GM19397 (cell line): ENCODE data around the gene EIF3J.
"Not testable (repeated sequence)": the region's sequence is repeated elsewhere in the genome, so short reads cannot be mapped to it uniquely, and the experiment has no call there.

Source experiments
- ATAC-seq: cut with Tn5 transposase; IDR thresholded peaks from one replicate; pipeline ENCODE4 v1.9.1; 2021; ENCODE audit warnings: mild to moderate bottlenecking, moderate library complexity; ENCODE audit not compliant: unreplicated experiment

Gene EIF3J

GRCh38 chr15:44541282-44541958, 4.5 kb downstream of the EIF3J start:
- ATAC-seq, result no peak

GRCh38 chr15:44542596-44542995, 5.6 kb downstream of the EIF3J start:
- ATAC-seq, result no peak

GRCh38 chr15:44544745-44545144, 7.8 kb downstream of the EIF3J start:
- not testable (repeated sequence) for ATAC-seq

GRCh38 chr15:44545913-44546802, 9.2 kb downstream of the EIF3J start:
- peak; percentile 58 for ATAC-seq

- not testable (repeated sequence) for ATAC-seq
Measured at GRCh38 chr15:44549152-44549551, 12.2 kb downstream of the EIF3J start.

- ATAC-seq, result no peak
Measured at GRCh38 chr15:44550256-44550655, 13.3 kb downstream of the EIF3J start.

- no peak for ATAC-seq
Measured at GRCh38 chr15:44550734-44551133, 13.8 kb downstream of the EIF3J start.

- no peak for ATAC-seq
Measured at GRCh38 chr15:44554934-44555723, 18.2 kb downstream of the EIF3J start.

GRCh38 chr15:44560926-44561325, 24.0 kb downstream of the EIF3J start:
- not testable (repeated sequence) for ATAC-seq

GRCh38 chr15:44565387-44566154, 28.6 kb downstream of the EIF3J start:
- ATAC-seq, result no peak

- no peak for ATAC-seq
Measured at GRCh38 chr15:44566155-44566540, 29.2 kb downstream of the EIF3J start.

- ATAC-seq, result no peak
Measured at GRCh38 chr15:44568338-44568737, 31.4 kb downstream of the EIF3J start.

GRCh38 chr15:44569316-44569715, 32.4 kb downstream of the EIF3J start:
- no peak for ATAC-seq

- no peak for ATAC-seq
Measured at GRCh38 chr15:44570361-44570760, 33.4 kb downstream of the EIF3J start.

GRCh38 chr15:44573386-44573785, 36.4 kb downstream of the EIF3J start:
- ATAC-seq, result no peak

- ATAC-seq, result no peak
Measured at GRCh38 chr15:44574734-44575133, 37.8 kb downstream of the EIF3J start.

GRCh38 chr15:44580105-44580504, 43.2 kb downstream of the EIF3J start:
- ATAC-seq, result no peak

- no peak for ATAC-seq
Measured at GRCh38 chr15:44584162-44584749, 47.3 kb downstream of the EIF3J start.

- ATAC-seq, result no peak
Measured at GRCh38 chr15:44585633-44586032, 48.7 kb downstream of the EIF3J start.

GRCh38 chr15:44588541-44588940, 51.6 kb downstream of the EIF3J start:
- ATAC-seq, result no peak
